GM21619 (cell line): ENCODE data around the gene CDC34.

Source experiments
- ATAC-seq: cut with Tn5 transposase; IDR thresholded peaks from one replicate; pipeline ENCODE4 v1.9.1; 2021; ENCODE audit not compliant: unreplicated experiment

The CDC34 gene

DNA sequence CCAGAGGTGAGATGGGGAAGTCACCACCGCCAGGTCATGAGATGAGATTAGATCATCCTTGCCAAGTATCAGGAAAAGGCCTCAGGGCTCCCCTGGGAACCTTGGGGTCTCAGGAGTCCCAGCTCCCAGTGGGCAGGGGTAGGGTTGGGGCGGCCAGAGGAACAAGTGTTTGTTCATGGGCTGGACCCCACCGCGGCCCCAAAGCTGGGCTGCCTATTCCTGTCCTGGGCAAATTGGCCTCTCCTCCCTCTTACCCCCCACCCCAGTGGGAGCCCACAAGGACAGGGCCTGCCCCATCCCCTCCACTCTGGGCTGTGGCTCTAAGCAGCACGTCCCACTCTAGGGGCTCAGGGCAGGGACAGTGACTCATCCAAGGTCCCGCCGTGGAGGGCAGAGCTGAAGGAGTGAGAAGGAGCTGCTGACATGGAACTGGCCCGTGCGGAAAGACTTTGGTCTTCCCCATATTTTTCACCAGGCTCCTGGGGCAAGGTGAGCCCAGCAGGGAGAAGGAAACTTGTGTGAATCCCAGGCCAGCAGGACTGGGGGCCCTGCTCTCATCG is 54.1 kb downstream of the CDC34 start:
- no peak for ATAC-seq

- no peak for ATAC-seq
Measured at GRCh38 chr19:588093-588740, 56.7 kb downstream of the CDC34 start.

- no peak for ATAC-seq
Measured at GRCh38 chr19:588741-589692, 57.5 kb downstream of the CDC34 start.

GRCh38 chr19:589693-590395 is 58.3 kb downstream of the CDC34 start, which contains the start of gene HCN2:
HCN2 (plus strand) TSS chr19:589881; CDS start chr19:589946, 65 bp downstream.
- no peak for ATAC-seq

DNA sequence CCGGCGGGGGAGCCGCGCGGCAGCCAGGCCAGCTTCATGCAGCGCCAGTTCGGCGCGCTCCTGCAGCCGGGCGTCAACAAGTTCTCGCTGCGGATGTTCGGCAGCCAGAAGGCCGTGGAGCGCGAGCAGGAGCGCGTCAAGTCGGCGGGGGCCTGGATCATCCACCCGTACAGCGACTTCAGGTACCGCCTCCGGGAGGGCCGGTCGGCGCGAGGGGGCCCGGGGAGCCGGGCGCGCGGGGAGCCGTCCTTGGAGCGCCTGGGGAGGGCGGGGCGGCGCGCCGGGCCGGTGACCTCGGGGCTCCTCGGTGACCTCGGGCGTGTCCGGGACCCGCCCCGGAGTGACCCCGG is 58.8 kb downstream of the CDC34 start:
- no peak for ATAC-seq

DNA sequence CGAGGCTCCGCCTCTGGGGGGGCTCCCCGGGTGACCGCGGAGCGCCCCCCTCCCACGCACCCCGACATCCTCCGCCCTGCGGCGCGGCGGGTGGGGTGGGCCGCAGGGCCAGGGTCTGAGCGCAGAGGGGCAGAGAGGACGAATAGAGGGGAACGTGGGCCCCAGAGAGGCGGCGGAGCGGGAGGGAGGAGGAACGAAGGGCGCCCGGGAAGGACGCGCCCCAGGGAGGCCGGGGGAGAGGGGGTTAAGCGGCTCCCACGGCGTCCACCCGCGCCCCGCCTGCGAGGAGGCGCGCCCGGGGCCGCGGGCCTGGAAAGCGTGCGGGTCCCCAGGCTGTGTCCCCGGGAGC is 59.2 kb downstream of the CDC34 start:
- ATAC-seq = no peak

DNA sequence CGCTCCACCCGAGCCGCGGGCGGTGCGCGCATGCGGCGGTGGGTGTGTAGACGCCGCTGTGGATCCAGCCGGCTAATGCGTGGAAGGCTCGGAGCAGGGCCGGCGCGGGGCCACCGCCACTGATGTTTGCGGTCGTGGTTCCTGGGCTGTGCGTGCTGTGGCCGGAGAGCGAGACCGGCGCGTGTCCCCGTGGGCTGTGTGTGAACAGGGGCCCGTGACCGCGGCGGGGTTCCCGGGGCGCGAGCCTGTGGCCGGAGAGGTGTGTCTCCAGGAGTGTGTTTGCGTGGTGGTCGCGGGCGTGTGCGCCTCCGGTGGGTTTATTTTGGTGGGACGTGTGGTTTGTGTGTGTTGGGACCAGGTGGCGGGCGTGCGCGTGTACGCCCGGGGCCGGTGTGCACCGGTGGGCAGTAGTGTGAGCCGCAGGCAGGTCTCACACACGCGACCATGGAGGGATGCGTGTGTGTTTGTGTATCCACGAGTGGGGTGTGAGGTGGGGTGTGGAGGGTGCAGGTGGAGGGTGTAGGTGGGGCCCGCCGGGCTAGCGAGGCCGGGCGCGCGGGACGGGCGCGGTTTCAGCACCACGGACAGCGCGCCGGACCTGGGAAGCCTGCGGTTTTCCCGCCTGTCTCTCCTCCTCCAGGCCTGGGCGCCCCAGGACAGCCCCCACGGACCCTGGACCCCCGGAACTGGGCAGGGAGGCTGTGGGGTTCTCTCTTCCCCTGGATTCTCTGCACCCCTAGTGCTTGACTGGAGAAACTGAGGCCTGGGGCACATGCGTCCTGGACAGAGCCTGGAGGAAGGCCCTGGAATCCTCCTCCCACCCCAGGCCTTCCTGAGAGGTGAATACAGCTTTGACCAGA is 59.8 kb downstream of the CDC34 start:
- no peak for ATAC-seq
